SK-N-SH (cell line): Measurements from ENCODE around the gene EPHB2. TPM values are rescaled to one million over a fixed set of nuclear protein-coding genes. Genes with fewer than 3 reads are reported as not detected.

Experiments
- CTCF ChIA-PET: fragments of 300-600, 350-600 bp; formaldehyde crosslinking; extraction: SDS; loops from one replicate; lab custom pipeline; 2021; lab: Yijun Ruan, JAX
- POLR2A ChIA-PET: fragments of 350-600 bp; sonication (Branson Sonifier 250); formaldehyde crosslinking; extraction: SDS; loops from one replicate; lab custom pipeline; 2020; ENCODE audit warnings: antibody characterized with exemption, inconsistent platforms; lab: Yijun Ruan, JAX
- DNase-seq: peaks from one replicate; pipeline ENCODE4 v3.0.0; 2012
- H2AFZ ChIP-seq: fragments of 200-600 bp; sonication (generic); 2 replicates; pipeline ENCODE4 v1.8.1; 2016; ENCODE audit warnings: antibody characterized with exemption, mild to moderate bottlenecking, low read depth
- H3F3A ChIP-seq: fragments of 200-600 bp; sonication (generic); replicated peaks from 2 replicates; pipeline ENCODE3; 2016; ENCODE audit warnings: antibody characterized with exemption, mild to moderate bottlenecking; ENCODE audit not compliant: insufficient read depth
- H3K27ac ChIP-seq, 2 experiments: fragments of 200-500 bp in 1 of 2; fragments of 200-600 bp in 1 of 2; sonication (Bioruptor generic) in 1 of 2; sonication (generic), shearing (Covaris generic) in 1 of 2; 2 replicates each; pipeline versions ENCODE4 v1.5.1 to v1.6.1; 2014 to 2016; ENCODE audit warnings: low read depth in 2 of 2, inconsistent platforms in 1 of 2, low read length in 1 of 2, mild to moderate bottlenecking in 1 of 2, mixed read lengths in 1 of 2
- H3K27me3 ChIP-seq: fragments of 200-600 bp; sonication (generic), shearing (Covaris generic); 2 replicates; pipeline ENCODE4 v1.6.1; 2016; ENCODE audit warnings: mixed run types; ENCODE audit not compliant: insufficient read depth
- H3K36me3 ChIP-seq, 2 experiments: fragments of 200-500 bp in 1 of 2; fragments of 200-600 bp in 1 of 2; sonication (Bioruptor generic) in 1 of 2; sonication (generic) in 1 of 2; replicated peaks in 1 of 2; 2 replicates each; pipeline versions ENCODE3 to v1.5.1; 2014 to 2016; ENCODE audit warnings: low read length in 1 of 2, mild to moderate bottlenecking in 1 of 2; ENCODE audit not compliant: insufficient read depth in 2 of 2, control insufficient read depth in 1 of 2
- H3K4me1 ChIP-seq, 2 experiments: fragments of 200-500 bp in 1 of 2; fragments of 200-600 bp in 1 of 2; sonication (Bioruptor generic) in 1 of 2; sonication (generic), shearing (Covaris generic) in 1 of 2; 2 replicates each; pipeline versions ENCODE4 v1.5.1 to v1.6.1; 2014 to 2016; ENCODE audit warnings: low read depth in 1 of 2, low read length in 1 of 2, mixed run types in 1 of 2; ENCODE audit not compliant: insufficient read depth in 2 of 2, control insufficient read depth in 1 of 2
- H3K4me2 ChIP-seq: fragments of 200-600 bp; sonication (generic), shearing (Covaris generic); 2 replicates; pipeline ENCODE4 v1.6.1; 2017; ENCODE audit warnings: mixed run types
- H3K4me3 ChIP-seq, 2 experiments: fragments of 200-500 bp in 1 of 2; fragments of 200-600 bp in 1 of 2; sonication (Bioruptor generic) in 1 of 2; sonication (generic), shearing (Covaris generic) in 1 of 2; 2 replicates each; pipeline versions ENCODE4 v1.5.1 to v1.8.1; 2014 to 2016; ENCODE audit warnings: low read depth in 2 of 2, inconsistent platforms in 1 of 2, low read length in 1 of 2, mild to moderate bottlenecking in 1 of 2, mixed read lengths in 1 of 2, moderate library complexity in 1 of 2
- H3K79me2 ChIP-seq: fragments of 200-600 bp; sonication (generic); 2 replicates; pipeline ENCODE4 v1.8.1; 2017; ENCODE audit warnings: mild to moderate bottlenecking; ENCODE audit not compliant: insufficient read depth
- H3K9ac ChIP-seq: fragments of 200-600 bp; sonication (generic); 2 replicates; pipeline ENCODE4 v1.6.1; 2017; ENCODE audit warnings: mixed run types
- H3K9me2 ChIP-seq: fragments of 200-600 bp; sonication (generic); 2 replicates; pipeline ENCODE4 v1.6.1; 2017; ENCODE audit warnings: mixed run types
- H3K9me3 ChIP-seq: fragments of 200-600 bp; sonication (generic); 2 replicates; pipeline ENCODE4 v1.6.1; 2017; ENCODE audit warnings: mixed run types, mild to moderate bottlenecking, moderate library complexity
- H4K20me1 ChIP-seq: fragments of 200-600 bp; sonication (generic); 2 replicates; pipeline ENCODE4 v1.6.1; 2017; ENCODE audit warnings: mild to moderate bottlenecking, mixed run types; ENCODE audit not compliant: insufficient read depth
- EZH2phosphoT487 ChIP-seq: fragments of 200-600 bp; sonication (generic); IDR thresholded peaks from 2 replicates; pipeline ENCODE4 v1.6.1; 2017; ENCODE audit warnings: low read depth, mixed run types, mild to moderate bottlenecking, antibody characterized with exemption, moderate library complexity, borderline replicate concordance
- FOSL2 ChIP-seq: IDR thresholded peaks from 2 replicates; pipeline ENCODE4 v1.4.0; 2012; ENCODE audit warnings: low read depth, mild to moderate bottlenecking, moderate library complexity, borderline replicate concordance
- MXI1 ChIP-seq: IDR thresholded peaks from 2 replicates; pipeline ENCODE4 v1.6.1; 2012; ENCODE audit warnings: mild to moderate bottlenecking, low read depth, low read length, improper control_type of control experiment
- NFIC ChIP-seq: IDR thresholded peaks from 2 replicates; pipeline ENCODE4 v1.4.0; 2012; ENCODE audit warnings: borderline replicate concordance
- RFX5 ChIP-seq: IDR thresholded peaks from 2 replicates; pipeline ENCODE4 v1.6.1; 2012; ENCODE audit warnings: mild to moderate bottlenecking, improper control_type of control experiment, low read length
- RXRA ChIP-seq: IDR thresholded peaks from 2 replicates; pipeline ENCODE4 v1.4.0; 2012; ENCODE audit warnings: low read depth, mild to moderate bottlenecking, borderline replicate concordance
- YY1 ChIP-seq: IDR thresholded peaks from 2 replicates; pipeline ENCODE4 v1.4.0; 2012; ENCODE audit warnings: low read depth, mild to moderate bottlenecking
- WGBS: methylation state at CpG from one replicate; pipeline ENCODE4 v1.1.6; 2017; ENCODE audit warnings: low lambda C conversion rate; 5-methylcytosine and 5-hydroxymethylcytosine counted together
- polyA plus RNA-seq, 3 experiments: library from polyadenylated mRNA; depleted of rRNA; stranded (reverse); fragments of >200 nt; gene quantifications; 2 replicates each; pipeline ENCODE4 v1.2.3, GENCODE V29; 2012
- TF ChIP-seq, protein P1 (sequence below): IDR thresholded peaks from 2 replicates; pipeline ENCODE4 v1.4.0; 2012; ENCODE audit warnings: low read depth
- TF ChIP-seq, protein P2 (sequence below): IDR thresholded peaks from 2 replicates; pipeline ENCODE4 v1.4.0; 2012; ENCODE audit warnings: low read depth, borderline replicate concordance
- TF ChIP-seq, protein P3 (sequence below): fragments of 200-600 bp; sonication (generic); IDR thresholded peaks from 2 replicates; pipeline ENCODE4 v1.6.1; 2017; ENCODE audit warnings: antibody characterized with exemption, mild to moderate bottlenecking, moderate library complexity
- TF ChIP-seq, protein P4 (sequence below): fragments of 150-350 bp; IDR thresholded peaks from 2 replicates; pipeline ENCODE4 v1.6.1; 2016; ENCODE audit warnings: mild to moderate bottlenecking, low read depth, low read length

EPHB2 gene
- polyA plus RNA-seq, 1 of the 3 experiments (the other 2 are of a cell fraction), result 25.2 TPM

DNA sequence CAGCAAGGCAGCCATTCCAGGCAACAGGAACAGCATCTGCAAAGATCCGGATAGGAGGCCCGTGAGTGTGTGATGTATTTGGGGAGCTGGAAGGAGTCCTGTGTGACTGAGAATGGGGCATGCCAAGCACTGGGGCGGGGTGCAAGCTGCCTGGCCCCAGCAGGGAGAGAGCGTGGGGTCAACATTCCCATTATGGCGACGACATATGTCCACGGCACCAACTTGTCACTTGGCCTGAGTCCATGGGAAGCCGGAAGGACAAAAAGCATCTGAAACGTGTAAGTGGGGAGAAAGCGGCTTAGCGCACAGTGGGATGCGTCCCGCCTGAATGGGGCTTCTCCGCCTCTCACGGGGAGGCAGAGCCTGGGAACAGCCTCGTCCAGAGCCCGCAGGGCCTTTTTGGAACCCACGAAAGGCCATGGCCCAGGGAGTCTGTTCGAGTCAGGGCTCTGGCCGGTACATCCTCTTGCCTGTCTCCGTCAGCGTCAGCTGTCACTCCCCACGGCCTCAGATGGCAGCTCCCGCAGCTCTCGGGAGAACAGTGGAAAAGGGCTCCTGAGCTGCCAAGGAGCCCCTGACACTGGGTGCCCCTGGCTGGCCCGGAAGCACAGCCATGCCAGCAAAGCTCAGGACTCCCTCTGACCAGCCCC lies 12.4 kb downstream of the EPHB2 start:
- no peaks in the 10 kb centered on the region for H3F3A ChIP-seq
- H4K20me1 ChIP-seq, result peaks cover 75% of the 10 kb centered on the region
- H3K36me3 ChIP-seq, result peaks cover 0 to 11% of the 10 kb centered on the region in 2 experiments
- no peak overlapping the region for H3K9ac ChIP-seq
- H3K9me2 ChIP-seq, result no peaks in the 10 kb centered on the region
- TF ChIP-seq, protein P1, sequence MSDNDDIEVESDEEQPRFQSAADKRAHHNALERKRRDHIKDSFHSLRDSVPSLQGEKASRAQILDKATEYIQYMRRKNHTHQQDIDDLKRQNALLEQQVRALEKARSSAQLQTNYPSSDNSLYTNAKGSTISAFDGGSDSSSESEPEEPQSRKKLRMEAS, result no peak
- TF ChIP-seq, protein P2, sequence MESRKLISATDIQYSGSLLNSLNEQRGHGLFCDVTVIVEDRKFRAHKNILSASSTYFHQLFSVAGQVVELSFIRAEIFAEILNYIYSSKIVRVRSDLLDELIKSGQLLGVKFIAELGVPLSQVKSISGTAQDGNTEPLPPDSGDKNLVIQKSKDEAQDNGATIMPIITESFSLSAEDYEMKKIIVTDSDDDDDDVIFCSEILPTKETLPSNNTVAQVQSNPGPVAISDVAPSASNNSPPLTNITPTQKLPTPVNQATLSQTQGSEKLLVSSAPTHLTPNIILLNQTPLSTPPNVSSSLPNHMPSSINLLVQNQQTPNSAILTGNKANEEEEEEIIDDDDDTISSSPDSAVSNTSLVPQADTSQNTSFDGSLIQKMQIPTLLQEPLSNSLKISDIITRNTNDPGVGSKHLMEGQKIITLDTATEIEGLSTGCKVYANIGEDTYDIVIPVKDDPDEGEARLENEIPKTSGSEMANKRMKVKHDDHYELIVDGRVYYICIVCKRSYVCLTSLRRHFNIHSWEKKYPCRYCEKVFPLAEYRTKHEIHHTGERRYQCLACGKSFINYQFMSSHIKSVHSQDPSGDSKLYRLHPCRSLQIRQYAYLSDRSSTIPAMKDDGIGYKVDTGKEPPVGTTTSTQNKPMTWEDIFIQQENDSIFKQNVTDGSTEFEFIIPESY, result no peak
- TF ChIP-seq YY1 (no peak), MXI1 (no peak), RFX5 (no peak), NFIC (no peak), EZH2phosphoT487 (no peak), FOSL2 (no peak), RXRA (no peak)
- TF ChIP-seq, protein P3, sequence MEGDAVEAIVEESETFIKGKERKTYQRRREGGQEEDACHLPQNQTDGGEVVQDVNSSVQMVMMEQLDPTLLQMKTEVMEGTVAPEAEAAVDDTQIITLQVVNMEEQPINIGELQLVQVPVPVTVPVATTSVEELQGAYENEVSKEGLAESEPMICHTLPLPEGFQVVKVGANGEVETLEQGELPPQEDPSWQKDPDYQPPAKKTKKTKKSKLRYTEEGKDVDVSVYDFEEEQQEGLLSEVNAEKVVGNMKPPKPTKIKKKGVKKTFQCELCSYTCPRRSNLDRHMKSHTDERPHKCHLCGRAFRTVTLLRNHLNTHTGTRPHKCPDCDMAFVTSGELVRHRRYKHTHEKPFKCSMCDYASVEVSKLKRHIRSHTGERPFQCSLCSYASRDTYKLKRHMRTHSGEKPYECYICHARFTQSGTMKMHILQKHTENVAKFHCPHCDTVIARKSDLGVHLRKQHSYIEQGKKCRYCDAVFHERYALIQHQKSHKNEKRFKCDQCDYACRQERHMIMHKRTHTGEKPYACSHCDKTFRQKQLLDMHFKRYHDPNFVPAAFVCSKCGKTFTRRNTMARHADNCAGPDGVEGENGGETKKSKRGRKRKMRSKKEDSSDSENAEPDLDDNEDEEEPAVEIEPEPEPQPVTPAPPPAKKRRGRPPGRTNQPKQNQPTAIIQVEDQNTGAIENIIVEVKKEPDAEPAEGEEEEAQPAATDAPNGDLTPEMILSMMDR, result no peak
- TF ChIP-seq, protein P4, sequence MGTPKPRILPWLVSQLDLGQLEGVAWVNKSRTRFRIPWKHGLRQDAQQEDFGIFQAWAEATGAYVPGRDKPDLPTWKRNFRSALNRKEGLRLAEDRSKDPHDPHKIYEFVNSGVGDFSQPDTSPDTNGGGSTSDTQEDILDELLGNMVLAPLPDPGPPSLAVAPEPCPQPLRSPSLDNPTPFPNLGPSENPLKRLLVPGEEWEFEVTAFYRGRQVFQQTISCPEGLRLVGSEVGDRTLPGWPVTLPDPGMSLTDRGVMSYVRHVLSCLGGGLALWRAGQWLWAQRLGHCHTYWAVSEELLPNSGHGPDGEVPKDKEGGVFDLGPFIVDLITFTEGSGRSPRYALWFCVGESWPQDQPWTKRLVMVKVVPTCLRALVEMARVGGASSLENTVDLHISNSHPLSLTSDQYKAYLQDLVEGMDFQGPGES, result no peak
- POLR2A ChIA-PET, result no interaction called here
- H2AFZ ChIP-seq, result no peak overlapping the region
- no peaks in the 10 kb centered on the region; a peak in 1 of 4 replicates for H3K4me1 ChIP-seq
- 97% methylated on average over 20 of the region's 26 CpGs for WGBS
- peaks cover 93% of the 10 kb centered on the region for H3K79me2 ChIP-seq
- H3K27me3 ChIP-seq, result no peaks in the 10 kb centered on the region
- H3K4me2 ChIP-seq, result no peak overlapping the region
- no peak overlapping the region for H3K27ac ChIP-seq
- no peak overlapping the region for H3K4me3 ChIP-seq
- H3K9me3 ChIP-seq, result no peaks in the 10 kb centered on the region
- no peak for DNase-seq
- CTCF ChIA-PET, result interaction anchor here (1.5 to 2.5 kb wide), 3 partner anchors 19 to 152 kb away, joined by 3 to 13 read pairs (median 6); no protein-coding TSS in a partner anchor
